A549 (cell line): ENCODE results near the gene HOXC6.

Experiments used
- CHD2 ChIP-seq: fragments of 150-350 bp; IDR thresholded peaks from 2 replicates; pipeline ENCODE4 v1.6.1; 2014; ENCODE audit warnings: low read length; ENCODE audit not compliant: partially characterized antibody
- CHD4 ChIP-seq: fragments of 200-600 bp; sonication (generic); IDR thresholded peaks from 2 replicates; pipeline ENCODE4 v1.6.1; 2016; ENCODE audit warnings: antibody characterized with exemption, mild to moderate bottlenecking, borderline replicate concordance
- HEYL ChIP-seq: fragments of 250-450 bp; sonication (Bioruptor Pico); IDR thresholded peaks from 2 replicates; pipeline ENCODE4 v1.8.0; 2021; ENCODE audit warnings: mild to moderate bottlenecking, moderate library complexity
- KDM1A ChIP-seq: fragments of 200-600 bp; sonication (generic); IDR thresholded peaks from 2 replicates; pipeline ENCODE4 v1.6.1; 2016; ENCODE audit warnings: low read depth, mild to moderate bottlenecking
- MAFK ChIP-seq: fragments of 450-650 bp; IDR thresholded peaks from 2 replicates; pipeline ENCODE4 v1.6.1; 2014; ENCODE audit not compliant: partially characterized antibody
- POLR2A ChIP-seq: IDR thresholded peaks from 2 replicates; pipeline ENCODE4 v1.6.1; 2012; ENCODE audit warnings: mild to moderate bottlenecking, low read length
- RARB ChIP-seq: fragments of 250-450 bp; sonication (Bioruptor Pico); IDR thresholded peaks from 2 replicates; pipeline ENCODE4 v1.8.0; 2021; ENCODE audit warnings: mild to moderate bottlenecking, moderate library complexity
- REST ChIP-seq: fragments of 200-600 bp; sonication (generic); IDR thresholded peaks from 2 replicates; pipeline ENCODE4 v1.6.1; 2016; ENCODE audit warnings: antibody characterized with exemption, mild to moderate bottlenecking, moderate library complexity
- SREBF2 ChIP-seq: fragments of 450-650 bp; IDR thresholded peaks from 2 replicates; pipeline ENCODE4 v1.6.1; 2014; ENCODE audit warnings: mild to moderate bottlenecking, moderate library complexity
- TF ChIP-seq, protein P1 (sequence below): fragments of >200 bp; sonication (Bioruptor Twin); formaldehyde crosslinking; IDR thresholded peaks from 3 replicates; pipeline ENCODE4 v1.5.1; 2016
- TF ChIP-seq, protein P2 (sequence below): fragments of >200 bp; sonication (Bioruptor Twin); formaldehyde crosslinking; IDR thresholded peaks from 3 replicates; pipeline ENCODE4 v1.6.1; 2016

- TF ChIP-seq, protein P1, sequence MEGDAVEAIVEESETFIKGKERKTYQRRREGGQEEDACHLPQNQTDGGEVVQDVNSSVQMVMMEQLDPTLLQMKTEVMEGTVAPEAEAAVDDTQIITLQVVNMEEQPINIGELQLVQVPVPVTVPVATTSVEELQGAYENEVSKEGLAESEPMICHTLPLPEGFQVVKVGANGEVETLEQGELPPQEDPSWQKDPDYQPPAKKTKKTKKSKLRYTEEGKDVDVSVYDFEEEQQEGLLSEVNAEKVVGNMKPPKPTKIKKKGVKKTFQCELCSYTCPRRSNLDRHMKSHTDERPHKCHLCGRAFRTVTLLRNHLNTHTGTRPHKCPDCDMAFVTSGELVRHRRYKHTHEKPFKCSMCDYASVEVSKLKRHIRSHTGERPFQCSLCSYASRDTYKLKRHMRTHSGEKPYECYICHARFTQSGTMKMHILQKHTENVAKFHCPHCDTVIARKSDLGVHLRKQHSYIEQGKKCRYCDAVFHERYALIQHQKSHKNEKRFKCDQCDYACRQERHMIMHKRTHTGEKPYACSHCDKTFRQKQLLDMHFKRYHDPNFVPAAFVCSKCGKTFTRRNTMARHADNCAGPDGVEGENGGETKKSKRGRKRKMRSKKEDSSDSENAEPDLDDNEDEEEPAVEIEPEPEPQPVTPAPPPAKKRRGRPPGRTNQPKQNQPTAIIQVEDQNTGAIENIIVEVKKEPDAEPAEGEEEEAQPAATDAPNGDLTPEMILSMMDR: no peak
- TF ChIP-seq SREBF2 (no peak), CHD2 (no peak), MAFK (no peak), KDM1A (no peak), CHD4 (no peak), POLR2A (no peak), RARB (no peak), REST (no peak), HEYL (CRISPR knock-in tag) (no peak)
- TF ChIP-seq, protein P2, sequence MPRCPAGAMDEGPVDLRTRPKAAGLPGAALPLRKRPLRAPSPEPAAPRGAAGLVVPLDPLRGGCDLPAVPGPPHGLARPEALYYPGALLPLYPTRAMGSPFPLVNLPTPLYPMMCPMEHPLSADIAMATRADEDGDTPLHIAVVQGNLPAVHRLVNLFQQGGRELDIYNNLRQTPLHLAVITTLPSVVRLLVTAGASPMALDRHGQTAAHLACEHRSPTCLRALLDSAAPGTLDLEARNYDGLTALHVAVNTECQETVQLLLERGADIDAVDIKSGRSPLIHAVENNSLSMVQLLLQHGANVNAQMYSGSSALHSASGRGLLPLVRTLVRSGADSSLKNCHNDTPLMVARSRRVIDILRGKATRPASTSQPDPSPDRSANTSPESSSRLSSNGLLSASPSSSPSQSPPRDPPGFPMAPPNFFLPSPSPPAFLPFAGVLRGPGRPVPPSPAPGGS: no peak
These were observed 25.3 kb upstream of the HOXC6 start for GRCh38 chr12:54002915-54003389.
